HFF-Myc (cell line): ENCODE data around the gene FER.
"Not testable (repeated sequence)": the region's sequence is repeated elsewhere in the genome, so short reads cannot be mapped to it uniquely, and the experiment has no call there.

Source experiments
- DNase-seq: peaks from one replicate; pipeline ENCODE4 v3.0.0-alpha.2; 2011; ENCODE audit warnings: low read depth; ENCODE audit errors: extremely low read depth
- H3K4me3 ChIP-seq: replicated peaks from 2 replicates; pipeline ENCODE4 v1.5.1; 2011; ENCODE audit warnings: low read depth, mild to moderate bottlenecking, control low read depth, low read length
- CTCF ChIP-seq: IDR thresholded peaks from 2 replicates; pipeline ENCODE4 v1.5.1; 2012; ENCODE audit warnings: mild to moderate bottlenecking, low read depth, low read length, control low read depth; ENCODE audit errors: missing control alignments

FER gene

GRCh38 chr5:109163336-109163735 is 415.6 kb downstream of the FER start:
- DNase-seq: no peak
- no peak overlapping the region for H3K4me3 ChIP-seq
- no peak for TF ChIP-seq CTCF

GRCh38 chr5:109164001-109164400 is 416.3 kb downstream of the FER start:
- no peak for TF ChIP-seq CTCF
- H3K4me3 ChIP-seq: no peak overlapping the region
- DNase-seq: no peak

DNA sequence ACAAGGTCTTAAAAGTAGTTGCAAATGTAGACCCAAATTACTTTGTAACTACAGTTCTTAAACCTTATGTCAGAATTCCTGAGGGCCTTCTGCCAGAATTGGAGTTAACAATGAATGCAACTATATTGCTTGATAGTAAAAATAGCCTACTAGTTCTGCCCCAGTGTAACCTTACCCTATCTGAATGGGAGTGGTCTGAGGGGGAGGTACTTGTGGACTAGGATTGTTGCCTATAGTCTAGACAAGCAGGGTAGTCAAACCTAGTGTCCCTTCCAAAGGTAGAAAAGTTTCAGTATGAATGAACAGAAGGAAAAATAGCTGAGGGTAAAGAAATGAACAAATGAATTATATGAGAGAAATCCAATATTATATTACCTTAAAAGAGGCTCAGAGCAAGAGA is 419.9 kb downstream of the FER start:
- TF ChIP-seq CTCF: no peak
- H3K4me3 ChIP-seq: no peak overlapping the region
- no peak for DNase-seq

DNA sequence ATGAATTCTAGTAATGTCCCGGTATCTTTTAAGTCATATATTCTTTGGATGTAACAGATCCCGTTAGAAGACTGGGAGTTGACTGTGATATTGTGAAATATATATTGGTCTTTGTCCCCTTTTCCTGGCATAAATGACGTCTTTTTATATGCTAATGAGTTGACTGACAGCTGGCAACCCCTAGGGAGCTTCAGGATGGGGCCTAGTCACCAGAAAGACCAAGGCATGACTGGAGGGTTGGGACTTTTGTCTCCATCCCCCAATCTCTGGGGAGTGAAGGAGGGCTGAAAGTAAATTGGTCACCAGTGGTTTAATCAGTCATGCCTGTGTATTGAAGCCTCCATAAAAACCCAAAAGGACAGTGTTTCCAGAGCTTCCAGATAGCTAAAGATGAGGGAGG is 420.5 kb downstream of the FER start:
- no peak for TF ChIP-seq CTCF
- no peak overlapping the region for H3K4me3 ChIP-seq
- no peak for DNase-seq

- TF ChIP-seq CTCF: no peak
- H3K4me3 ChIP-seq: no peak overlapping the region
- no peak for DNase-seq
Measured at GRCh38 chr5:109170629-109171350, 423.1 kb downstream of the FER start.

- DNase-seq, H3K4me3 ChIP-seq: not testable (repeated sequence)
Measured at GRCh38 chr5:109171437-109172073, 423.9 kb downstream of the FER start.

- DNase-seq: no peak
- H3K4me3 ChIP-seq: no peak overlapping the region
- no peak for TF ChIP-seq CTCF
Measured at GRCh38 chr5:109173036-109173794, 425.5 kb downstream of the FER start.
